Thyroid gland (tissue), 4 donors: ENCODE data around the gene MTHFD1.

Experiments
- CTCF ChIP-seq, 6 experiments: fragments of 200-600 bp in 3 of 6; fragments of 450-650 bp in 3 of 6; sonication (generic) in 3 of 6; IDR thresholded peaks; one replicate each; pipeline ENCODE4 v1.5.1; 2016 to 2019; ENCODE audit warnings: antibody characterized with exemption in 6 of 6, mild to moderate bottlenecking in 2 of 6, inconsistent platforms in 1 of 6, moderate library complexity in 1 of 6
- POLR2A ChIP-seq, 2 donors: fragments of 450-650 bp; IDR thresholded peaks; one replicate each; pipeline ENCODE4 v1.6.1; 2017; ENCODE audit warnings: antibody characterized with exemption in 2 of 2, mild to moderate bottlenecking in 2 of 2, moderate library complexity in 1 of 2

- TF ChIP-seq CTCF (IDR thresholded peaks at IDR 0.05) (no peak), POLR2A (IDR thresholded peaks at IDR 0.05) (no peak)
Measured at GRCh38 chr14:64410084-64410774, 22.1 kb downstream of the MTHFD1 start.
